HCT116 (cell line): ENCODE results near the gene KLHDC4. TPM values are rescaled to one million over a fixed set of nuclear protein-coding genes. Genes with fewer than 3 reads are reported as not detected.

Experiments used
- ATAC-seq: fragments of 200-7000 bp; cut with Tn5 transposase; 2 replicates; pipeline ENCODE4 v1.9.1; 2020; ENCODE audit warnings: mild to moderate bottlenecking, moderate library complexity
- BruUV-seq: library from RNA; stranded (reverse); fragments of 400-500 nt; replicated peaks from 2 replicates; lab custom pipeline; 2021; lab: Mats Ljungman, UMichigan
- CTCF ChIA-PET: fragments of 300-600 bp; sonication (Branson Sonifier 250); formaldehyde crosslinking; loops from one replicate; lab custom pipeline; 2021; ENCODE audit warnings: antibody characterized with exemption; lab: Charles Lee
- POLR2A ChIA-PET: fragments of 300-600, 350-600 bp; sonication (Branson Sonifier 250); formaldehyde crosslinking; loops from one replicate; lab custom pipeline; 2021; ENCODE audit warnings: antibody characterized with exemption; lab: Charles Lee
- RAD21 ChIA-PET, 2 experiments: fragments of 300-600 bp; sonication (Branson Sonifier 250); formaldehyde crosslinking; loops; one replicate each; lab custom pipeline; 2023; ENCODE audit warnings: low total read pairs in 2 of 2; ENCODE audit not compliant: uncharacterized antibody in 2 of 2, unreplicated experiment in 2 of 2, low non-redundant PET in 1 of 2; lab: Charles Lee
- DNase-seq: peaks from one replicate; pipeline ENCODE4 v3.0.0-alpha.2; 2010; ENCODE audit warnings: low read depth, low spot score
- H2AFZ ChIP-seq: fragments of 200-600 bp; shearing (Covaris generic), sonication (generic); 2 replicates; pipeline ENCODE4 v1.6.1; 2017; ENCODE audit warnings: low read depth, mixed run types, mixed read lengths, antibody characterized with exemption, low read length; ENCODE audit not compliant: poor library complexity, severe bottlenecking
- H3K27ac ChIP-seq: 2 replicates; pipeline ENCODE4 v1.5.1; 2012; ENCODE audit warnings: low read depth, low read length
- H3K27me3 ChIP-seq: fragments of 200-600 bp; sonication (generic); 2 replicates; pipeline ENCODE4 v1.6.1; 2016; ENCODE audit warnings: mixed run types, low read length, mixed read lengths; ENCODE audit not compliant: insufficient read depth
- H3K36me3 ChIP-seq, 2 experiments: fragments of 200-500 bp in 1 of 2; fragments of 200-600 bp in 1 of 2; sonication (Bioruptor generic) in 1 of 2; sonication (generic) in 1 of 2; 2 replicates each; pipeline versions ENCODE4 v1.5.1 to v1.6.1; 2014 to 2016; ENCODE audit warnings: low read length in 2 of 2, inconsistent platforms in 1 of 2, mixed read lengths in 1 of 2, mixed run types in 1 of 2; ENCODE audit not compliant: insufficient read depth in 2 of 2, control insufficient read depth in 1 of 2
- H3K4me1 ChIP-seq, 2 experiments: fragments of 200-600 bp in 1 of 2; sonication (generic) in 1 of 2; 2 replicates each; pipeline versions ENCODE4 v1.5.1 to v1.6.1; 2012 to 2017; ENCODE audit warnings: low read length in 2 of 2, inconsistent platforms in 1 of 2, mild to moderate bottlenecking in 1 of 2, mixed read lengths in 1 of 2, mixed run types in 1 of 2, moderate library complexity in 1 of 2; ENCODE audit not compliant: insufficient read depth in 2 of 2, control insufficient read depth in 1 of 2
- H3K4me2 ChIP-seq: fragments of 200-600 bp; sonication (generic); 2 replicates; pipeline ENCODE4 v1.6.1; 2017; ENCODE audit warnings: mixed run types, low read length, mixed read lengths
- H3K4me3 ChIP-seq, 2 experiments: fragments of 200-600 bp in 1 of 2; sonication (generic) in 1 of 2; replicated peaks in 1 of 2; 2 replicates each; pipeline ENCODE4 v1.5.1; 2011 to 2016; ENCODE audit warnings: low read length in 2 of 2, control low read depth in 1 of 2, low read depth in 1 of 2, mild to moderate bottlenecking in 1 of 2, mixed read lengths in 1 of 2, mixed run types in 1 of 2
- H3K79me2 ChIP-seq: fragments of 200-600 bp; sonication (generic); 2 replicates; pipeline ENCODE4 v1.6.1; 2017; ENCODE audit warnings: mild to moderate bottlenecking, mixed run types, low read length, moderate library complexity, mixed read lengths; ENCODE audit not compliant: insufficient read depth
- H3K9ac ChIP-seq: fragments of 200-600 bp; sonication (generic); 2 replicates; pipeline ENCODE4 v1.6.1; 2016; ENCODE audit warnings: low read length, mixed read lengths
- H3K9me2 ChIP-seq: fragments of 200-600 bp; sonication (generic), shearing (Covaris generic); 2 replicates; pipeline ENCODE4 v1.6.1; 2017; ENCODE audit warnings: mixed run types, mild to moderate bottlenecking, moderate library complexity; ENCODE audit not compliant: insufficient read depth
- H3K9me3 ChIP-seq, 2 experiments: fragments of 200-500 bp in 1 of 2; fragments of 200-600 bp in 1 of 2; sonication (Bioruptor generic) in 1 of 2; sonication (generic) in 1 of 2; 2 replicates each; pipeline ENCODE4 v1.6.1; 2014 to 2017; ENCODE audit warnings: low read length in 2 of 2, mixed read lengths in 2 of 2, inconsistent platforms in 1 of 2, low read depth in 1 of 2, mild to moderate bottlenecking in 1 of 2, mixed run types in 1 of 2, moderate library complexity in 1 of 2; ENCODE audit not compliant: control insufficient read depth in 1 of 2, insufficient read depth in 1 of 2
- H4K20me1 ChIP-seq: fragments of 200-600 bp; sonication (generic), shearing (Covaris generic); 2 replicates; pipeline ENCODE4 v1.6.1; 2017; ENCODE audit warnings: mixed run types, mild to moderate bottlenecking, moderate library complexity; ENCODE audit not compliant: insufficient read depth
- CBX3 ChIP-seq: IDR thresholded peaks from 2 replicates; pipeline ENCODE4 v1.6.1; 2012; ENCODE audit warnings: low read depth
- CEBPB ChIP-seq: IDR thresholded peaks from 2 replicates; pipeline ENCODE4 v1.6.1; 2012; ENCODE audit warnings: low read depth
- EGR1 ChIP-seq: IDR thresholded peaks from 2 replicates; pipeline ENCODE4 v1.6.1; 2012; ENCODE audit warnings: low read depth
- ELF1 ChIP-seq: IDR thresholded peaks from 2 replicates; pipeline ENCODE4 v1.6.1; 2012; ENCODE audit warnings: low read depth, borderline replicate concordance
- EZH2phosphoT487 ChIP-seq: fragments of 200-600 bp; IDR thresholded peaks from 2 replicates; pipeline ENCODE4 v1.6.1; 2018; ENCODE audit warnings: antibody characterized with exemption, borderline replicate concordance
- FOSL1 ChIP-seq: IDR thresholded peaks from 2 replicates; pipeline ENCODE4 v1.6.1; 2012; ENCODE audit warnings: low read depth
- JUND ChIP-seq: IDR thresholded peaks from 2 replicates; pipeline ENCODE4 v1.6.1; 2012
- POLR2A ChIP-seq: IDR thresholded peaks from 2 replicates; pipeline ENCODE4 v1.7.0; 2011; ENCODE audit warnings: borderline replicate concordance; ENCODE audit not compliant: insufficient read depth, insufficient read length; ENCODE audit errors: extremely low read depth
- POLR2AphosphoS5 ChIP-seq: IDR thresholded peaks from 2 replicates; pipeline ENCODE4 v1.6.1; 2011; ENCODE audit warnings: mild to moderate bottlenecking, low read depth, low read length, moderate library complexity
- RAD21 ChIP-seq: IDR thresholded peaks from 2 replicates; pipeline ENCODE4 v1.6.1; 2012; ENCODE audit warnings: low read depth, mild to moderate bottlenecking
- SIN3A ChIP-seq: IDR thresholded peaks from 2 replicates; pipeline ENCODE4 v1.6.1; 2012; ENCODE audit warnings: low read depth
- SP1 ChIP-seq: IDR thresholded peaks from 2 replicates; pipeline ENCODE4 v1.6.1; 2012; ENCODE audit warnings: low read depth
- SRF ChIP-seq: IDR thresholded peaks from 2 replicates; pipeline ENCODE4 v1.6.1; 2012; ENCODE audit warnings: low read depth
- TCF7L2 ChIP-seq: IDR thresholded peaks from 2 replicates; pipeline ENCODE4 v1.7.0; 2011; ENCODE audit warnings: borderline replicate concordance, inconsistent platforms; ENCODE audit not compliant: insufficient read depth, insufficient read length; ENCODE audit errors: extremely low read depth
- ZFX ChIP-seq: fragments of 450-650 bp; IDR thresholded peaks from 2 replicates; pipeline ENCODE4 v1.6.1; 2017
- ZNF274 ChIP-seq: fragments of 200-500 bp; sonication (Bioruptor generic); IDR thresholded peaks from 2 replicates; pipeline ENCODE4 v1.6.1; 2014; ENCODE audit warnings: mild to moderate bottlenecking, low read depth, low read length, inconsistent platforms
- intact Hi-C: fragments of 100-400 bp; cut with micrococcal nuclease; formaldehyde crosslinking; loops from 2 replicates; pipeline ENCODE4 v1.10.0; 2022
- total RNA-seq: library from RNA; stranded (reverse); gene quantifications from one replicate; pipeline ENCODE4 v1.2.1, GENCODE V29; 2021; ENCODE audit not compliant: unreplicated experiment
- TF ChIP-seq, protein P1 (sequence below): IDR thresholded peaks from 2 replicates; pipeline ENCODE4 v1.6.1; 2012
- TF ChIP-seq, protein P2 (sequence below), 3 experiments: fragments of 200-600 bp in 1 of 3; sonication (generic) in 1 of 3; IDR thresholded peaks in 2 of 3; conservative IDR thresholded peaks in 1 of 3; 2 replicates each; pipeline ENCODE4 v1.5.1; 2012 to 2017; ENCODE audit warnings: low read depth in 2 of 3, low read length in 2 of 3, antibody characterized with exemption in 1 of 3, borderline replicate concordance in 1 of 3, control low read depth in 1 of 3, mild to moderate bottlenecking in 1 of 3, mixed read lengths in 1 of 3, mixed run types in 1 of 3, moderate library complexity in 1 of 3; ENCODE audit not compliant: insufficient read depth in 1 of 3
- TF ChIP-seq, protein P3 (sequence below): IDR thresholded peaks from 2 replicates; pipeline ENCODE4 v1.6.1; 2012

Gene KLHDC4
- total RNA-seq, 1 experiment from 2014 or later = 107 TPM

DNA sequence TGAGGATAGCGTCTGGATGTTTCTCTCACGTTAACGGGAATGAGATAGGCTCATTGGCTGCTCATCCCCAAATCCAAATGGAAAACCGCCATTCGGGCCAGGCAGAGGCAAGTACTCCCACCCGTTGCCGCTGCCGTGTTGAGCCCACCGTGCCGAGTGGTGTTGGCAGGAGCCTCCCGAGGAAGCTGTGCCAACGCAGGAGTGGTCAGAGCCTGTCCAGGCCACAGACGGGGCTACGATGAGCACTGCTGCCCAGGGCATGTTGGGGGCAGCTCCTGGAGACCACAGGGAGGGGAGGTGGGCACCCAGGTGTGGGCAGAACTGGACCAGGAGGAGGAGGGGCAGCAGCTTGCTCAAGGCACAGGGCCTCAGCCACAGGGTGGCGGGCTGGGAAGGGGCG is 72.0 kb downstream of the KLHDC4 start:
- no peak for TF ChIP-seq ELF1
- TF ChIP-seq SIN3A = no peak
- no peak for TF ChIP-seq SP1
- TF ChIP-seq CBX3 = no peak
- TF ChIP-seq ZFX = no peak
- no peak for TF ChIP-seq SRF
- TF ChIP-seq RAD21 = no peak
- no peak for TF ChIP-seq EGR1
- TF ChIP-seq, protein P1, sequence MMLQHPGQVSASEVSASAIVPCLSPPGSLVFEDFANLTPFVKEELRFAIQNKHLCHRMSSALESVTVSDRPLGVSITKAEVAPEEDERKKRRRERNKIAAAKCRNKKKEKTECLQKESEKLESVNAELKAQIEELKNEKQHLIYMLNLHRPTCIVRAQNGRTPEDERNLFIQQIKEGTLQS = no peak
- TF ChIP-seq TCF7L2 = no peak
- TF ChIP-seq, protein P2, sequence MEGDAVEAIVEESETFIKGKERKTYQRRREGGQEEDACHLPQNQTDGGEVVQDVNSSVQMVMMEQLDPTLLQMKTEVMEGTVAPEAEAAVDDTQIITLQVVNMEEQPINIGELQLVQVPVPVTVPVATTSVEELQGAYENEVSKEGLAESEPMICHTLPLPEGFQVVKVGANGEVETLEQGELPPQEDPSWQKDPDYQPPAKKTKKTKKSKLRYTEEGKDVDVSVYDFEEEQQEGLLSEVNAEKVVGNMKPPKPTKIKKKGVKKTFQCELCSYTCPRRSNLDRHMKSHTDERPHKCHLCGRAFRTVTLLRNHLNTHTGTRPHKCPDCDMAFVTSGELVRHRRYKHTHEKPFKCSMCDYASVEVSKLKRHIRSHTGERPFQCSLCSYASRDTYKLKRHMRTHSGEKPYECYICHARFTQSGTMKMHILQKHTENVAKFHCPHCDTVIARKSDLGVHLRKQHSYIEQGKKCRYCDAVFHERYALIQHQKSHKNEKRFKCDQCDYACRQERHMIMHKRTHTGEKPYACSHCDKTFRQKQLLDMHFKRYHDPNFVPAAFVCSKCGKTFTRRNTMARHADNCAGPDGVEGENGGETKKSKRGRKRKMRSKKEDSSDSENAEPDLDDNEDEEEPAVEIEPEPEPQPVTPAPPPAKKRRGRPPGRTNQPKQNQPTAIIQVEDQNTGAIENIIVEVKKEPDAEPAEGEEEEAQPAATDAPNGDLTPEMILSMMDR (IDR thresholded peaks at IDR 0.05 in 2 of 3, conservative IDR thresholded peaks at IDR 0.05 in 1 of 3; ENCODE audit: borderline replicate concordance in 1 of 3, insufficient read depth in 1 of 3, low read depth in 2 of 3, low read length in 2 of 3) = no peak
- TF ChIP-seq CEBPB = no peak
- no peak for TF ChIP-seq FOSL1
- no peak for TF ChIP-seq POLR2AphosphoS5
- no peak for TF ChIP-seq POLR2A
- no peak for TF ChIP-seq EZH2phosphoT487
- TF ChIP-seq, protein P3, sequence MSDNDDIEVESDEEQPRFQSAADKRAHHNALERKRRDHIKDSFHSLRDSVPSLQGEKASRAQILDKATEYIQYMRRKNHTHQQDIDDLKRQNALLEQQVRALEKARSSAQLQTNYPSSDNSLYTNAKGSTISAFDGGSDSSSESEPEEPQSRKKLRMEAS = no peak
- TF ChIP-seq JUND = no peak
- no peak for TF ChIP-seq ZNF274
- no peaks in the 10 kb centered on the region for H3K27me3 ChIP-seq
- H3K4me3 ChIP-seq = no peak overlapping the region
- CTCF ChIA-PET = no interaction called here
- H3K36me3 ChIP-seq = peaks cover 0 to 5% of the 10 kb centered on the region in 2 experiments; a peak in 3 of 4 replicates
- H3K4me2 ChIP-seq = no peak overlapping the region
- DNase-seq (no peak), ATAC-seq (no peak)
- H3K27ac ChIP-seq = no peak overlapping the region
- POLR2A ChIA-PET = no interaction called here
- intact Hi-C loops = no loop called here
- H3K9me3 ChIP-seq = no peaks in the 10 kb centered on the region
- H2AFZ ChIP-seq = no peak overlapping the region
- RAD21 ChIA-PET = no interaction called here
- H3K9ac ChIP-seq = no peak overlapping the region
- no peaks in the 10 kb centered on the region for H4K20me1 ChIP-seq
- no peaks in the 10 kb centered on the region for H3K4me1 ChIP-seq
- H3K9me2 ChIP-seq = no peaks in the 10 kb centered on the region
- no TSS peak for BruUV-seq
- no peaks in the 10 kb centered on the region for H3K79me2 ChIP-seq
